T47D (cell line): ENCODE results near the gene BHLHE40.

Experiments used
- DNase-seq, 2 experiments: peaks; one replicate each; pipeline versions ENCODE4 v3.0.0 to v3.0.0-alpha.2; 2011 to 2012; ENCODE audit warnings: low read depth in 1 of 2, low spot score in 1 of 2
- JUND ChIP-seq: IDR thresholded peaks from 2 replicates; pipeline ENCODE4 v1.6.1; 2012; ENCODE audit warnings: low read depth
- in situ Hi-C: cut with HindIII; loops from 2 replicates; pipeline ENCODE4 v1.10.0; 2016; ENCODE audit warnings: low sequenced_read_pairs, low pct_unique_long_range_greater_than_20kb

The BHLHE40 gene

GRCh38 chr3:4979428-4980228 is at the start of gene BHLHE40:
BHLHE40 (plus strand) TSS chr3:4979437; CDS start chr3:4979719, 282 bp downstream.
- in situ Hi-C loops, result no loop called here
- DNase-seq, result peak in 1 of 2 experiments; percentile 30
- TF ChIP-seq JUND, result peak; percentile 23; the same call in 1 of the 2 replicates

GRCh38 chr3:4930501-4930900 is 48.7 kb upstream of the BHLHE40 start:
- TF ChIP-seq JUND, result no peak
- in situ Hi-C loops, result no loop called here
- DNase-seq, result no peak

GRCh38 chr3:4934050-4934449 is 45.2 kb upstream of the BHLHE40 start:
- in situ Hi-C loops, result no loop called here
- no peak for TF ChIP-seq JUND
- DNase-seq, result no peak

- no peak for TF ChIP-seq JUND
- no peak for DNase-seq
- in situ Hi-C loops, result no loop called here
Measured at GRCh38 chr3:4935347-4935746, 43.9 kb upstream of the BHLHE40 start.

GRCh38 chr3:4936982-4937614 is 42.1 kb upstream of the BHLHE40 start:
- DNase-seq, result no peak
- in situ Hi-C loops, result no loop called here
- TF ChIP-seq JUND, result no peak

- in situ Hi-C loops, result no loop called here
- no peak for TF ChIP-seq JUND
- DNase-seq, result no peak
Measured at GRCh38 chr3:4938281-4938982, 40.8 kb upstream of the BHLHE40 start.

GRCh38 chr3:4939276-4939675 is 40.0 kb upstream of the BHLHE40 start:
- no peak for DNase-seq
- in situ Hi-C loops, result no loop called here
- TF ChIP-seq JUND, result no peak

GRCh38 chr3:4940985-4941384 is 38.3 kb upstream of the BHLHE40 start:
- DNase-seq, result no peak
- in situ Hi-C loops, result no loop called here
- TF ChIP-seq JUND, result no peak

- peak in 1 of 2 experiments; percentile 45 for DNase-seq
- TF ChIP-seq JUND, result no peak
- in situ Hi-C loops, result no loop called here
Measured at GRCh38 chr3:4943549-4943948, 35.7 kb upstream of the BHLHE40 start.

- no peak for TF ChIP-seq JUND
- in situ Hi-C loops, result no loop called here
- DNase-seq, result no peak
Measured at GRCh38 chr3:4945324-4945723, 33.9 kb upstream of the BHLHE40 start.

GRCh38 chr3:4947028-4947427 is 32.2 kb upstream of the BHLHE40 start:
- TF ChIP-seq JUND, result no peak
- DNase-seq, result no peak
- in situ Hi-C loops, result no loop called here

- no peak for DNase-seq
- in situ Hi-C loops, result no loop called here
- TF ChIP-seq JUND, result no peak
Measured at GRCh38 chr3:4948395-4948794, 30.8 kb upstream of the BHLHE40 start.

- DNase-seq, result no peak
- in situ Hi-C loops, result no loop called here
- no peak for TF ChIP-seq JUND
Measured at GRCh38 chr3:4949004-4949403, 30.2 kb upstream of the BHLHE40 start.
